IPS DF 4.7 (cell line): ENCODE measurements around the gene COL4A2.

Experiments
- DNase-seq: peaks from one replicate; pipeline ENCODE4 v3.0.0-alpha.2; 2013; ENCODE audit warnings: low spot score; ENCODE audit errors: extremely low read depth

The COL4A2 gene

GRCh38 chr13:110272227-110272626 is 34.9 kb upstream of the COL4A2 start:
- no peak for DNase-seq

GRCh38 chr13:110272651-110273050 is 34.4 kb upstream of the COL4A2 start:
- DNase-seq: no peak

GRCh38 chr13:110273254-110273653 is 33.8 kb upstream of the COL4A2 start:
- no peak for DNase-seq

- no peak for DNase-seq
These were observed 32.4 kb upstream of the COL4A2 start for GRCh38 chr13:110274687-110275086.

- no peak for DNase-seq
These were observed 31.0 kb upstream of the COL4A2 start for GRCh38 chr13:110275931-110276552.

GRCh38 chr13:110276553-110276950 is 30.5 kb upstream of the COL4A2 start:
- DNase-seq: no peak

GRCh38 chr13:110277357-110277975 is 29.6 kb upstream of the COL4A2 start:
- no peak for DNase-seq

- DNase-seq: no peak
These were observed 28.2 kb upstream of the COL4A2 start for GRCh38 chr13:110278859-110279258.

- no peak for DNase-seq
These were observed 27.4 kb upstream of the COL4A2 start for GRCh38 chr13:110279684-110280083.

GRCh38 chr13:110280231-110280813 is 26.8 kb upstream of the COL4A2 start:
- no peak for DNase-seq

GRCh38 chr13:110280985-110281688 is 25.9 kb upstream of the COL4A2 start:
- DNase-seq: no peak

- no peak for DNase-seq
These were observed 25.3 kb upstream of the COL4A2 start for GRCh38 chr13:110281736-110282135.

- DNase-seq: no peak
These were observed 24.7 kb upstream of the COL4A2 start for GRCh38 chr13:110282316-110282841.

- DNase-seq: no peak
These were observed 23.2 kb upstream of the COL4A2 start for GRCh38 chr13:110283736-110284517.

- DNase-seq: no peak
These were observed 22.2 kb upstream of the COL4A2 start for GRCh38 chr13:110284779-110285484.

- no peak for DNase-seq
These were observed 20.9 kb upstream of the COL4A2 start for GRCh38 chr13:110285991-110286832.

- no peak for DNase-seq
These were observed 20.0 kb upstream of the COL4A2 start for GRCh38 chr13:110286833-110287819.

- DNase-seq: no peak
These were observed 17.9 kb upstream of the COL4A2 start for GRCh38 chr13:110289174-110289573.

- DNase-seq: no peak
These were observed 17.4 kb upstream of the COL4A2 start for GRCh38 chr13:110289661-110290060.
